Activated naive CD8-positive, alpha-beta T cell treated with anti-CD3 and anti-CD28 coated beads for 36 hours (primary cell): ENCODE data around the gene ZXDB. TPM values are rescaled to one million over a fixed set of nuclear protein-coding genes. Genes with fewer than 3 reads are reported as not detected.
"Not testable (repeated sequence)": the region's sequence is repeated elsewhere in the genome, so short reads cannot be mapped to it uniquely, and the experiment has no call there.

Experiments
- DNase-seq: peaks from one replicate; pipeline ENCODE4 v3.0.0; 2021
- H3K27ac Mint-ChIP-seq: one replicate; pipeline ENCODE4 v1.8.0; 2022; ENCODE audit warnings: mild to moderate bottlenecking, moderate library complexity, mixed read lengths
- H3K27me3 Mint-ChIP-seq: one replicate; pipeline ENCODE4 v1.8.0; 2022; ENCODE audit warnings: mild to moderate bottlenecking, mixed read lengths
- H3K36me3 Mint-ChIP-seq: one replicate; pipeline ENCODE4 v1.8.0; 2021; ENCODE audit warnings: mild to moderate bottlenecking, mixed read lengths
- H3K4me1 Mint-ChIP-seq: one replicate; pipeline ENCODE4 v1.8.0; 2021; ENCODE audit warnings: mixed read lengths
- H3K4me3 Mint-ChIP-seq: one replicate; pipeline ENCODE4 v1.8.0; 2022; ENCODE audit warnings: mild to moderate bottlenecking, moderate library complexity, mixed read lengths
- H3K9me3 Mint-ChIP-seq: one replicate; pipeline ENCODE4 v1.8.0; 2022; ENCODE audit warnings: mixed read lengths
- total RNA-seq, 2 experiments: library from RNA; stranded (reverse); gene quantifications; one replicate each; pipeline ENCODE4 v1.2.3, GENCODE V29; 2021

Gene ZXDB
- total RNA-seq, 2 experiments from 2014 or later, result 6.3 to 6.8 TPM

DNA sequence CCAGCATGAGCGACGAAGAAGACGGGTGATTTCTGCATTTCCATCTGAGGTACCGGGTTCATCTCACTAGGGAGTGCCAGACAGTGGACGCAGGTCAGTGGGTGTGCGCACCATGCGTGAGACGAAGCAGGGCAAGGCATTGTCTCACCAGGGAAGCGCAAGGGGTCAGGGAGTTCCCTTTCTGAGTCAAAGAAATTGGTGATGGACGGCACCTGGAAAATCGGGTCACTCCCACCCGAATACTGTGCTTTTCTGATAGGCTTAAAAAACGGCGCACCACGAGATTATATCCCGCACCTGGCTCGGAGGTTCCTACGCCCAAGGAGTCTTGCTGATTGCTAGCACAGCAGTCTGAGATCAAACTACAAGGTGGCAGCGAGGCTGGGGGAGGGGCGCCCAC is 37.6 kb downstream of the ZXDB start:
- H3K27ac Mint-ChIP-seq, DNase-seq, H3K36me3 Mint-ChIP-seq, H3K27me3 Mint-ChIP-seq, H3K4me3 Mint-ChIP-seq, H3K4me1 Mint-ChIP-seq: not testable (repeated sequence)
- H3K9me3 Mint-ChIP-seq, result peaks cover 30% of the 10 kb centered on the region

DNA sequence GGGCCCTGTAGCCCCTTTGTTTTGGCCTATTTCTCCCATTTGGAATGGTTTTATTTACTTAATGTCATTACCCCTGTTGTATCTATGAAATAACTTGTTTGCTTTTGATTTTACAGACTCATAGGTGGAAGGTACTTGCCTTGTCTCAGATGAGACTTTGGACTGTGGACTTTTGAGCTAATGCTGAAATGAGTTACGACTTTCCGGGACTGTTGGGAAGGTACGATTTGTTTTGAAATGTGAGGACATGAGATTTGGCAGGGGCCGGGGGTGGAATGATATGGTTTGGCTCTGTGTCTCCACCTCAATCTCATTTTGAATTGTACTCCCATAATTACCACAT is 48.8 kb downstream of the ZXDB start:
- no peak for DNase-seq
- H3K36me3 Mint-ChIP-seq, result no peaks in the 10 kb centered on the region
- H3K27ac Mint-ChIP-seq, result no peak overlapping the region
- H3K4me1 Mint-ChIP-seq, result no peaks in the 10 kb centered on the region
- peaks cover 8% of the 10 kb centered on the region for H3K9me3 Mint-ChIP-seq
- no peak overlapping the region for H3K4me3 Mint-ChIP-seq
- H3K27me3 Mint-ChIP-seq, result no peaks in the 10 kb centered on the region

DNA sequence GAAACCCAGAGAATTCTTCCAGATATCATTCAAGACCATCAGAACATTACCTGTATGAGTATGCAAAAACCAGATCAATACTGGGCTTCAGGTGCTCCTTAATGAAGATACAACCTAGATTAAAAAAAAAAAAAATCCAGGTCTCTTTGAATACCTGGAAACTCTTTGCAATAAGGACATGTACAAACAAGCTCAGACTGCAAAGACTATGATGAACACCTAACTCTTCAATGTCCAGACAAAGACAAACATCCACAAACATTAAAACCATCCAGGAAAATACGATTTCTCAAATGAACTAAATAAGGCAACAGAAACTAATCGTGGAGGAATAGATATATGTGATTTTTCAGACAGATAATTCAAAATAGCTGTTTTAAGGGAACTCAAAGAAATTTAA is 49.5 kb downstream of the ZXDB start:
- Mint-ChIP-seq H3K27ac (no peak overlapping the region), H3K9me3 (peaks cover 6% of the 10 kb centered on the region), H3K27me3 (no peaks in the 10 kb centered on the region), H3K4me1 (no peaks in the 10 kb centered on the region), H3K4me3 (no peak overlapping the region), H3K36me3 (no peaks in the 10 kb centered on the region)
- no peak for DNase-seq

DNA sequence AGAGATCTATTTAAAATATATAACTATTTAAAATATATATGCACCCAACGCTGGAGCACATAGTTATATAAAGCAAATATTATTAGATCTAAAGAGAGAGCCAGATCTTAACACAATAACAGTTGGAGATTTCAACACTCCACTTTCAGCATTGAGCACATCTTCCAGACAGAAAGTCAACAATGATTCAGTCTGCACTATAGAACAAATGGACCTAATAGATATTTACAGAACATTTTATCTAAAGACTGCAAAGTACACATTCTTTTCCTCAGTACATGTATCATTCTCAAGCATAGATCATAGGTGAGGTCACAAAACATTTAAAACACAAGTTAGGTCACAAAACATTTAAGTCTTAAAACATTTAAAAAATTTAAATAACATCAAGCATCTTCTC is 51.9 kb downstream of the ZXDB start:
- no peak overlapping the region for H3K27ac Mint-ChIP-seq
- H3K27me3 Mint-ChIP-seq, result no peaks in the 10 kb centered on the region
- H3K9me3 Mint-ChIP-seq, result peaks cover 2% of the 10 kb centered on the region
- H3K4me1 Mint-ChIP-seq, result no peaks in the 10 kb centered on the region
- no peak for DNase-seq
- no peak overlapping the region for H3K4me3 Mint-ChIP-seq
- H3K36me3 Mint-ChIP-seq, result no peaks in the 10 kb centered on the region

DNA sequence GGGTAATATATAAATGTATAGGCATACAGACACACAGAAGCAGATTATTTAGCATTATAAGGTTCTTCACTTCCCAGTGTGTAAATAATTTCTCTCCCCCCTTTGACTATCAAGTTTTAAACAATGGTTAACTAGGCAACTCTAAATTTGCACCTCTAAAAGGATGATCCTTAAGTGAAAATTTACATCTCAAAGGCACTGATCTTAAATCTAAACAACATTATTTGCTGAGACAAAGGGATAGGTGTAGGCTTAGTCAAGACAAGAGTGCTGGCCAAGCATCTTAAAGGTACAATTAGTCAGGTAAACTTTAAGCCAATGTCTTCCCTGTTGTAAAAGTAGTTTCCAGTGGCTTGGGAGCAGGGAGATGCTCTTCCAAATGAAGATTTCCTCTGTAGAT is 55.2 kb downstream of the ZXDB start:
- H3K27ac Mint-ChIP-seq, result no peak overlapping the region
- no peaks in the 10 kb centered on the region for H3K36me3 Mint-ChIP-seq
- DNase-seq, result no peak
- H3K4me3 Mint-ChIP-seq, result no peak overlapping the region
- H3K27me3 Mint-ChIP-seq, result no peaks in the 10 kb centered on the region
- H3K4me1 Mint-ChIP-seq, result no peaks in the 10 kb centered on the region
- H3K9me3 Mint-ChIP-seq, result peaks cover 2% of the 10 kb centered on the region

Other genes starting within 250 kb of the ZXDB start
- gene NLRP2B, start 88.2 kb downstream of the ZXDB start, total RNA-seq, result not detected